HG03159 (cell line): ENCODE data around the gene EHF.
"Not testable (repeated sequence)": the region's sequence is repeated elsewhere in the genome, so short reads cannot be mapped to it uniquely, and the experiment has no call there.

Source experiments
- ATAC-seq: cut with Tn5 transposase; IDR thresholded peaks from one replicate; pipeline ENCODE4 v1.9.1; 2021; ENCODE audit warnings: mild to moderate bottlenecking, moderate library complexity; ENCODE audit not compliant: unreplicated experiment

The EHF gene

GRCh38 chr11:34665077-34665835 lies 44.4 kb downstream of the EHF start:
- ATAC-seq = no peak

- no peak for ATAC-seq
These were observed 47.1 kb downstream of the EHF start for GRCh38 chr11:34667810-34668582.

GRCh38 chr11:34668583-34669053 lies 47.7 kb downstream of the EHF start:
- ATAC-seq = no peak

GRCh38 chr11:34669458-34669857 lies 48.6 kb downstream of the EHF start:
- no peak for ATAC-seq

- ATAC-seq = no peak
These were observed 50.2 kb downstream of the EHF start for GRCh38 chr11:34671117-34671516.

GRCh38 chr11:34671946-34672345 lies 51.1 kb downstream of the EHF start:
- ATAC-seq = no peak

GRCh38 chr11:34674038-34674437 lies 53.1 kb downstream of the EHF start:
- ATAC-seq = no peak

GRCh38 chr11:34676227-34676626 lies 55.3 kb downstream of the EHF start:
- ATAC-seq = no peak

- no peak for ATAC-seq
These were observed 58.8 kb downstream of the EHF start for GRCh38 chr11:34679681-34680080.

- ATAC-seq = no peak
These were observed 59.3 kb downstream of the EHF start for GRCh38 chr11:34680206-34680605.

GRCh38 chr11:34680918-34681586 lies 60.2 kb downstream of the EHF start:
- no peak for ATAC-seq

- ATAC-seq = no peak
These were observed 61.9 kb downstream of the EHF start for GRCh38 chr11:34682825-34683224.

GRCh38 chr11:34683396-34683795 lies 62.5 kb downstream of the EHF start:
- ATAC-seq = no peak

GRCh38 chr11:34685864-34686263 lies 65.0 kb downstream of the EHF start:
- no peak for ATAC-seq

GRCh38 chr11:34692299-34692698 lies 71.4 kb downstream of the EHF start:
- ATAC-seq = not testable (repeated sequence)

- no peak for ATAC-seq
These were observed 76.0 kb downstream of the EHF start for GRCh38 chr11:34696862-34697261.

- ATAC-seq = no peak
These were observed 86.0 kb downstream of the EHF start for GRCh38 chr11:34706709-34707461.

- no peak for ATAC-seq
These were observed 86.6 kb downstream of the EHF start for GRCh38 chr11:34707462-34707840.
